ENCODE measurements around the gene LAMC1.

The LAMC1 gene

GRCh38 chr1:183110326-183110880 is 87.2 kb downstream of the LAMC1 start:
- H3K27me3 ChIP-seq (ENCODE audit: control insufficient read depth in 3 of 3, insufficient read depth in 3 of 3, low read depth in 1 of 3, low read length in 3 of 3): no peaks in the 10 kb centered on the region
- H2BK5ac ChIP-seq (ENCODE audit: low read length): no peak overlapping the region
- no peak overlapping the region for H3K23ac ChIP-seq (ENCODE audit: low read depth, low read length, poor library complexity)
- no peak overlapping the region for H2BK15ac ChIP-seq (ENCODE audit: low read length)
- peaks cover 4 to 7% of the 10 kb centered on the region in 2 donors for H3K4me1 ChIP-seq (ENCODE audit: control insufficient read depth in 2 of 2, insufficient read depth in 1 of 2, low read depth in 1 of 2, low read length in 2 of 2)
- H2AK5ac ChIP-seq (ENCODE audit: low read depth, low read length): no peak overlapping the region
- H2BK12ac ChIP-seq (ENCODE audit: low read length): no peak overlapping the region
- H3K79me1 ChIP-seq (ENCODE audit: low read depth, low read length): no peaks in the 10 kb centered on the region
- no peak overlapping the region for H3K4ac ChIP-seq (ENCODE audit: low read length)
- no peak overlapping the region for H4K91ac ChIP-seq (ENCODE audit: low read depth, low read length, poor library complexity)
- H3K36me3 ChIP-seq (replicated peaks in 1 of 2; ENCODE audit: control insufficient read depth in 2 of 2, insufficient read depth in 2 of 2, low read length in 2 of 2): peaks cover 6 to 93% of the 10 kb centered on the region in 2 donors
- no peak overlapping the region for H3K14ac ChIP-seq (ENCODE audit: low read length)
- no peak overlapping the region for H4K8ac ChIP-seq (ENCODE audit: low read depth, low read length)
- no peak for DNase-seq (ENCODE audit: low spot score)
- no peaks in the 10 kb centered on the region for H3K9me3 ChIP-seq (replicated peaks in 1 of 2; ENCODE audit: control insufficient read depth in 2 of 2, insufficient read depth in 1 of 2, low read depth in 1 of 2, low read length in 2 of 2)
- no peak overlapping the region for H3K9ac ChIP-seq (ENCODE audit: low read depth, low read length, poor library complexity)
- no peak overlapping the region for H3K4me2 ChIP-seq (ENCODE audit: insufficient read depth, low read length, poor library complexity, severe bottlenecking)
- H3K27ac ChIP-seq (replicated peaks; ENCODE audit: low read length): no peak overlapping the region
- H3K4me3 ChIP-seq (ENCODE audit: low read length in 2 of 2): no peak overlapping the region
- no peak overlapping the region for H2AFZ ChIP-seq (ENCODE audit: low read length)
- no peak overlapping the region for H3K18ac ChIP-seq (ENCODE audit: low read length)
- WGBS, 2 donors (ENCODE audit: extremely low coverage in 2 of 2, insufficient read length in 2 of 2, insufficient replicate concordance in 1 of 2): no CpG with 5 or more reads among the region's 8 CpGs
- no peak overlapping the region for H2BK120ac ChIP-seq (ENCODE audit: low read depth, low read length)

- no peak overlapping the region for H3K14ac ChIP-seq (ENCODE audit: low read length)
- H3K18ac ChIP-seq (ENCODE audit: low read length): no peak overlapping the region
- H3K4me2 ChIP-seq (ENCODE audit: insufficient read depth, low read length, poor library complexity, severe bottlenecking): no peak overlapping the region
- no peak overlapping the region for H2AFZ ChIP-seq (ENCODE audit: low read length)
- no peak overlapping the region for H4K91ac ChIP-seq (ENCODE audit: low read depth, low read length, poor library complexity)
- no peak overlapping the region for H2BK15ac ChIP-seq (ENCODE audit: low read length)
- no peak overlapping the region for H2BK5ac ChIP-seq (ENCODE audit: low read length)
- no peak overlapping the region for H3K27ac ChIP-seq (replicated peaks; ENCODE audit: low read length)
- H3K4ac ChIP-seq (ENCODE audit: low read length): no peak overlapping the region
- no peak for DNase-seq (ENCODE audit: low spot score)
- H2BK12ac ChIP-seq (ENCODE audit: low read length): no peak overlapping the region
- peaks cover 14 to 95% of the 10 kb centered on the region in 2 donors for H3K36me3 ChIP-seq (replicated peaks in 1 of 2; ENCODE audit: control insufficient read depth in 2 of 2, insufficient read depth in 2 of 2, low read length in 2 of 2)
- H3K23ac ChIP-seq (ENCODE audit: low read depth, low read length, poor library complexity): no peak overlapping the region
- H3K9ac ChIP-seq (ENCODE audit: low read depth, low read length, poor library complexity): no peak overlapping the region
- H3K9me3 ChIP-seq (replicated peaks in 1 of 2; ENCODE audit: control insufficient read depth in 2 of 2, insufficient read depth in 1 of 2, low read depth in 1 of 2, low read length in 2 of 2): no peaks in the 10 kb centered on the region
- H3K4me3 ChIP-seq (ENCODE audit: low read length in 2 of 2): no peak overlapping the region
- H4K8ac ChIP-seq (ENCODE audit: low read depth, low read length): no peak overlapping the region
- no peak overlapping the region for H2AK5ac ChIP-seq (ENCODE audit: low read depth, low read length)
- H3K27me3 ChIP-seq (ENCODE audit: control insufficient read depth in 3 of 3, insufficient read depth in 3 of 3, low read depth in 1 of 3, low read length in 3 of 3): no peaks in the 10 kb centered on the region
- no peak overlapping the region for H2BK120ac ChIP-seq (ENCODE audit: low read depth, low read length)
- no CpG with 5 or more reads among the region's 9 CpGs for WGBS, 2 donors (ENCODE audit: extremely low coverage in 2 of 2, insufficient read length in 2 of 2, insufficient replicate concordance in 1 of 2)
- H3K79me1 ChIP-seq (ENCODE audit: low read depth, low read length): no peaks in the 10 kb centered on the region
- peaks cover 4 to 7% of the 10 kb centered on the region in 2 donors for H3K4me1 ChIP-seq (ENCODE audit: control insufficient read depth in 2 of 2, insufficient read depth in 1 of 2, low read depth in 1 of 2, low read length in 2 of 2)
These were observed 91.2 kb downstream of the LAMC1 start for GRCh38 chr1:183114441-183114840.

- Histone ChIP-seq H3K4me1 (ENCODE audit: control insufficient read depth in 2 of 2, insufficient read depth in 1 of 2, low read depth in 1 of 2, low read length in 2 of 2) (no peaks in the 10 kb centered on the region), H2BK12ac (ENCODE audit: low read length) (no peak overlapping the region), H2BK120ac (ENCODE audit: low read depth, low read length) (no peak overlapping the region), H3K4me2 (ENCODE audit: insufficient read depth, low read length, poor library complexity, severe bottlenecking) (no peak overlapping the region), H3K79me1 (ENCODE audit: low read depth, low read length) (no peaks in the 10 kb centered on the region), H3K18ac (ENCODE audit: low read length) (no peak overlapping the region), H4K91ac (ENCODE audit: low read depth, low read length, poor library complexity) (no peak overlapping the region), H3K36me3 (replicated peaks in 1 of 2; ENCODE audit: control insufficient read depth in 2 of 2, insufficient read depth in 2 of 2, low read length in 2 of 2) (peaks cover 13 to 93% of the 10 kb centered on the region in 2 donors), H3K4ac (ENCODE audit: low read length) (no peak overlapping the region), H3K4me3 (ENCODE audit: low read length in 2 of 2) (no peak overlapping the region), H3K9me3 (replicated peaks in 1 of 2; ENCODE audit: control insufficient read depth in 2 of 2, insufficient read depth in 1 of 2, low read depth in 1 of 2, low read length in 2 of 2) (no peaks in the 10 kb centered on the region), H2BK5ac (ENCODE audit: low read length) (no peak overlapping the region), H2AK5ac (ENCODE audit: low read depth, low read length) (no peak overlapping the region), H2AFZ (ENCODE audit: low read length) (no peak overlapping the region), H3K9ac (ENCODE audit: low read depth, low read length, poor library complexity) (no peak overlapping the region), H2BK15ac (ENCODE audit: low read length) (no peak overlapping the region), H3K23ac (ENCODE audit: low read depth, low read length, poor library complexity) (no peak overlapping the region), H4K8ac (ENCODE audit: low read depth, low read length) (no peak overlapping the region), H3K27ac (replicated peaks; ENCODE audit: low read length) (no peak overlapping the region), H3K14ac (ENCODE audit: low read length) (no peak overlapping the region), H3K27me3 (ENCODE audit: control insufficient read depth in 3 of 3, insufficient read depth in 3 of 3, low read depth in 1 of 3, low read length in 3 of 3) (no peaks in the 10 kb centered on the region)
- DNase-seq (ENCODE audit: low spot score): no peak
- WGBS, 2 donors (ENCODE audit: extremely low coverage in 2 of 2, insufficient read length in 2 of 2, insufficient replicate concordance in 1 of 2): no CpG with 5 or more reads among the region's 4 CpGs
These were observed 93.2 kb downstream of the LAMC1 start for GRCh38 chr1:183116416-183116815.

DNA sequence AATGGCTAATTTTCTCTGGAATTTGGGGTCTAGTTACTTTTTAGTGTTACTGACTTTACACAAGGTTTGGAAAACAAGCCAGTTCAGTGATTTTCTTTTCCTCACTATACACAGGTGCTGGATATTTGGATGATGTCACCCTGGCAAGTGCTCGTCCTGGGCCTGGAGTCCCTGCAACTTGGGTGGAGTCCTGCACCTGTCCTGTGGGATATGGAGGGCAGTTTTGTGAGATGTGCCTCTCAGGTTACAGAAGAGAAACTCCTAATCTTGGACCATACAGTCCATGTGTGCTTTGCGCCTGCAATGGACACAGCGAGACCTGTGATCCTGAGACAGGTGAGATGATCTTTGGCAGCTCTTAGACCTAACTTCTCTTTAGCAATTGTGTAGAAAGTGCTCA is 98.4 kb downstream of the LAMC1 start:
- Histone ChIP-seq H3K18ac (ENCODE audit: low read length) (no peak overlapping the region), H3K4ac (ENCODE audit: low read length) (no peak overlapping the region), H3K4me2 (ENCODE audit: insufficient read depth, low read length, poor library complexity, severe bottlenecking) (no peak overlapping the region), H3K23ac (ENCODE audit: low read depth, low read length, poor library complexity) (no peak overlapping the region), H4K8ac (ENCODE audit: low read depth, low read length) (no peak overlapping the region), H3K14ac (ENCODE audit: low read length) (no peak overlapping the region), H3K27ac (replicated peaks; ENCODE audit: low read length) (no peak overlapping the region), H3K4me3 (ENCODE audit: low read length in 2 of 2) (no peak overlapping the region), H2BK5ac (ENCODE audit: low read length) (no peak overlapping the region), H2BK120ac (ENCODE audit: low read depth, low read length) (no peak overlapping the region), H3K36me3 (replicated peaks in 1 of 2; ENCODE audit: control insufficient read depth in 2 of 2, insufficient read depth in 2 of 2, low read length in 2 of 2) (peaks cover 34 to 98% of the 10 kb centered on the region in 2 donors), H2AK5ac (ENCODE audit: low read depth, low read length) (no peak overlapping the region), H3K27me3 (ENCODE audit: control insufficient read depth in 3 of 3, insufficient read depth in 3 of 3, low read depth in 1 of 3, low read length in 3 of 3) (no peaks in the 10 kb centered on the region), H2BK12ac (ENCODE audit: low read length) (no peak overlapping the region), H4K91ac (ENCODE audit: low read depth, low read length, poor library complexity) (no peak overlapping the region), H3K4me1 (ENCODE audit: control insufficient read depth in 2 of 2, insufficient read depth in 1 of 2, low read depth in 1 of 2, low read length in 2 of 2) (no peaks in the 10 kb centered on the region), H3K9me3 (replicated peaks in 1 of 2; ENCODE audit: control insufficient read depth in 2 of 2, insufficient read depth in 1 of 2, low read depth in 1 of 2, low read length in 2 of 2) (no peaks in the 10 kb centered on the region), H2AFZ (ENCODE audit: low read length) (no peak overlapping the region), H3K79me1 (ENCODE audit: low read depth, low read length) (no peaks in the 10 kb centered on the region), H3K9ac (ENCODE audit: low read depth, low read length, poor library complexity) (no peak overlapping the region), H2BK15ac (ENCODE audit: low read length) (no peak overlapping the region)
- no peak for DNase-seq (ENCODE audit: low spot score)
- WGBS, 2 donors (ENCODE audit: extremely low coverage in 2 of 2, insufficient read length in 2 of 2, insufficient replicate concordance in 1 of 2): no CpG with 5 or more reads among the region's 3 CpGs

Measured in neuronal stem cell (in vitro differentiated cells).